K562 (cell line): Measurements from ENCODE around the gene VIM. TPM values are rescaled to one million over a fixed set of nuclear protein-coding genes. Genes with fewer than 3 reads are reported as not detected.

ENCODE experiments used
- HNRNPK ChIP-seq: fragments of 200-400 bp; formaldehyde crosslinking; IDR thresholded peaks from one replicate; pipeline ENCODE4 v1.6.1; 2018; ENCODE audit warnings: mild to moderate bottlenecking, low read depth, low read length; ENCODE audit not compliant: poor library complexity, severe bottlenecking
- KLF6 ChIP-seq: fragments of 250-450 bp; sonication (Bioruptor Pico); IDR thresholded peaks from 2 replicates; pipeline ENCODE4 v1.4.0; 2020; ENCODE audit warnings: mild to moderate bottlenecking, moderate library complexity, borderline replicate concordance
- NFATC3 ChIP-seq: fragments of 450-650 bp; IDR thresholded peaks from 2 replicates; pipeline ENCODE4 v1.6.1; 2017; ENCODE audit warnings: mild to moderate bottlenecking
- OTX1 ChIP-seq: fragments of 450-650 bp; formaldehyde crosslinking; IDR thresholded peaks from 2 replicates; pipeline ENCODE4 v1.4.0; 2022; ENCODE audit warnings: mild to moderate bottlenecking
- PCBP2 ChIP-seq: fragments of 200-400 bp; formaldehyde crosslinking; IDR thresholded peaks from 2 replicates; pipeline ENCODE4 v1.6.1; 2018; ENCODE audit warnings: low read length, low read depth, mild to moderate bottlenecking, moderate library complexity; ENCODE audit not compliant: poor library complexity, severe bottlenecking
- RFX1 ChIP-seq: fragments of 450-650 bp; IDR thresholded peaks from 2 replicates; pipeline ENCODE4 v1.6.1; 2016; ENCODE audit warnings: mild to moderate bottlenecking, moderate library complexity
- TAF15 ChIP-seq: fragments of 200-400 bp; formaldehyde crosslinking; IDR thresholded peaks from 2 replicates; pipeline ENCODE4 v1.6.1; 2017; ENCODE audit warnings: mild to moderate bottlenecking, low read depth, low read length, moderate library complexity
- TOE1 ChIP-seq, 2 experiments: fragments of 450-650 bp in 1 of 2; sonication (generic) in 1 of 2; formaldehyde crosslinking in 1 of 2; IDR thresholded peaks; 2 replicates each; pipeline versions ENCODE4 v1.7.1 to v1.8.0; 2016 to 2022; ENCODE audit warnings: borderline replicate concordance in 2 of 2, mild to moderate bottlenecking in 2 of 2, antibody characterized with exemption in 1 of 2, inconsistent platforms in 1 of 2, low read depth in 1 of 2, missing genetic modification reagents in 1 of 2, moderate library complexity in 1 of 2
- ZNF316 ChIP-seq: fragments of 450-650 bp; IDR thresholded peaks from 2 replicates; pipeline ENCODE4 v1.6.1; 2016
- ZNF384 ChIP-seq: IDR thresholded peaks from 2 replicates; pipeline ENCODE4 v1.6.1; 2012; ENCODE audit warnings: low read depth, low read length, improper control_type of control experiment
- polyA plus RNA-seq, 8 experiments: library from polyadenylated mRNA; depleted of rRNA in 4 of 8; stranded (reverse) in 5 of 8; unstranded in 3 of 8; fragments of >200 nt; fragmentation: Nextera tagmentation in 2 of 8; fragmentation: Illumina TruSeq in 1 of 8; extraction: Ambion mirVana in 2 of 8; extraction: Trizol in 1 of 8; gene quantifications; 2 replicates each; pipeline versions ENCODE4 v1.2.1 to v1.2.3, GENCODE V29; 2011 to 2014; ENCODE audit warnings: inconsistent platforms in 1 of 8, missing spikeins in 1 of 8
- total RNA-seq, 7 experiments: library from RNA; depleted of rRNA in 6 of 7; stranded (reverse); fragments of >200 nt in 6 of 7; fragmentation: Illumina TruSeq in 2 of 7; extraction: Trizol in 2 of 7; gene quantifications; 2 replicates each; pipeline versions ENCODE4 v1.2.1 to v1.2.3, GENCODE V29; 2011 to 2021; ENCODE audit warnings: low replicate concordance in 1 of 7
- TF ChIP-seq, protein P1 (sequence below), 2 experiments: fragments of 150-350 bp in 1 of 2; IDR thresholded peaks; 2 replicates each; pipeline ENCODE4 v1.6.1; 2012 to 2016; ENCODE audit warnings: low read depth in 2 of 2, low read length in 2 of 2, mild to moderate bottlenecking in 1 of 2, moderate library complexity in 1 of 2
- TF ChIP-seq, protein P2 (sequence below): fragments of 250-450 bp; sonication (Bioruptor Pico); IDR thresholded peaks from 2 replicates; pipeline ENCODE4 v1.5.0; 2021
- TF ChIP-seq, protein P3 (sequence below), 2 experiments: fragments of 200-800 bp in 1 of 2; sonication (Bioruptor generic) in 1 of 2; sonication (generic) in 1 of 2; formaldehyde crosslinking in 1 of 2; IDR thresholded peaks in 1 of 2; conservative IDR thresholded peaks in 1 of 2; 2 replicates each; pipeline versions ENCODE4 v1.5.0 to v1.6.1; 2016 to 2020; ENCODE audit warnings: missing compliant biosample characterization in 1 of 2, missing genetic modification characterization in 1 of 2, missing genetic modification reagents in 1 of 2
- TF ChIP-seq, protein P4 (sequence below): sonication (generic); formaldehyde crosslinking; IDR thresholded peaks from 2 replicates; pipeline ENCODE4 v1.8.0; 2022; ENCODE audit warnings: mild to moderate bottlenecking, missing genetic modification reagents
- TF ChIP-seq, protein P5 (sequence below): fragments of 200-800 bp; sonication (Bioruptor generic); IDR thresholded peaks from 2 replicates; pipeline ENCODE4 v1.6.1; 2017; ENCODE audit warnings: missing genetic modification characterization, missing compliant biosample characterization

Gene VIM
- total and polyA plus RNA-seq, 9 of the 15 experiments (the other 6 are each of a cell fraction or from before 2014, with no cell fraction given) = 86.0 to 621 (median 383) TPM

DNA sequence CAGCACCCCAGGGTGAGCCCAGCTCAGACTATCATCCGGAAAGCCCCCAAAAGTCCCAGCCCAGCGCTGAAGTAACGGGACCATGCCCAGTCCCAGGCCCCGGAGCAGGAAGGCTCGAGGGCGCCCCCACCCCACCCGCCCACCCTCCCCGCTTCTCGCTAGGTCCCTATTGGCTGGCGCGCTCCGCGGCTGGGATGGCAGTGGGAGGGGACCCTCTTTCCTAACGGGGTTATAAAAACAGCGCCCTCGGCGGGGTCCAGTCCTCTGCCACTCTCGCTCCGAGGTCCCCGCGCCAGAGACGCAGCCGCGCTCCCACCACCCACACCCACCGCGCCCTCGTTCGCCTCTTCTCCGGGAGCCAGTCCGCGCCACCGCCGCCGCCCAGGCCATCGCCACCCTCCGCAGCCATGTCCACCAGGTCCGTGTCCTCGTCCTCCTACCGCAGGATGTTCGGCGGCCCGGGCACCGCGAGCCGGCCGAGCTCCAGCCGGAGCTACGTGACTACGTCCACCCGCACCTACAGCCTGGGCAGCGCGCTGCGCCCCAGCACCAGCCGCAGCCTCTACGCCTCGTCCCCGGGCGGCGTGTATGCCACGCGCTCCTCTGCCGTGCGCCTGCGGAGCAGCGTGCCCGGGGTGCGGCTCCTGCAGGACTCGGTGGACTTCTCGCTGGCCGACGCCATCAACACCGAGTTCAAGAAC is 1.1 kb downstream of the VIM start (continued):
- TF ChIP-seq, protein P1, sequence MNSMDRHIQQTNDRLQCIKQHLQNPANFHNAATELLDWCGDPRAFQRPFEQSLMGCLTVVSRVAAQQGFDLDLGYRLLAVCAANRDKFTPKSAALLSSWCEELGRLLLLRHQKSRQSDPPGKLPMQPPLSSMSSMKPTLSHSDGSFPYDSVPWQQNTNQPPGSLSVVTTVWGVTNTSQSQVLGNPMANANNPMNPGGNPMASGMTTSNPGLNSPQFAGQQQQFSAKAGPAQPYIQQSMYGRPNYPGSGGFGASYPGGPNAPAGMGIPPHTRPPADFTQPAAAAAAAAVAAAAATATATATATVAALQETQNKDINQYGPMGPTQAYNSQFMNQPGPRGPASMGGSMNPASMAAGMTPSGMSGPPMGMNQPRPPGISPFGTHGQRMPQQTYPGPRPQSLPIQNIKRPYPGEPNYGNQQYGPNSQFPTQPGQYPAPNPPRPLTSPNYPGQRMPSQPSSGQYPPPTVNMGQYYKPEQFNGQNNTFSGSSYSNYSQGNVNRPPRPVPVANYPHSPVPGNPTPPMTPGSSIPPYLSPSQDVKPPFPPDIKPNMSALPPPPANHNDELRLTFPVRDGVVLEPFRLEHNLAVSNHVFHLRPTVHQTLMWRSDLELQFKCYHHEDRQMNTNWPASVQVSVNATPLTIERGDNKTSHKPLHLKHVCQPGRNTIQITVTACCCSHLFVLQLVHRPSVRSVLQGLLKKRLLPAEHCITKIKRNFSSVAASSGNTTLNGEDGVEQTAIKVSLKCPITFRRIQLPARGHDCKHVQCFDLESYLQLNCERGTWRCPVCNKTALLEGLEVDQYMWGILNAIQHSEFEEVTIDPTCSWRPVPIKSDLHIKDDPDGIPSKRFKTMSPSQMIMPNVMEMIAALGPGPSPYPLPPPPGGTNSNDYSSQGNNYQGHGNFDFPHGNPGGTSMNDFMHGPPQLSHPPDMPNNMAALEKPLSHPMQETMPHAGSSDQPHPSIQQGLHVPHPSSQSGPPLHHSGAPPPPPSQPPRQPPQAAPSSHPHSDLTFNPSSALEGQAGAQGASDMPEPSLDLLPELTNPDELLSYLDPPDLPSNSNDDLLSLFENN (IDR thresholded peaks at IDR 0.05; ENCODE audit: low read depth in 2 of 2, low read length in 2 of 2) = 0 out of 4 replicates have a peak, but pooled peaks of 1 of the 2 experiments have one; percentile 38
- no peak for TF ChIP-seq RFX1
- TF ChIP-seq ZNF316 = no peak
- TF ChIP-seq, protein P2, sequence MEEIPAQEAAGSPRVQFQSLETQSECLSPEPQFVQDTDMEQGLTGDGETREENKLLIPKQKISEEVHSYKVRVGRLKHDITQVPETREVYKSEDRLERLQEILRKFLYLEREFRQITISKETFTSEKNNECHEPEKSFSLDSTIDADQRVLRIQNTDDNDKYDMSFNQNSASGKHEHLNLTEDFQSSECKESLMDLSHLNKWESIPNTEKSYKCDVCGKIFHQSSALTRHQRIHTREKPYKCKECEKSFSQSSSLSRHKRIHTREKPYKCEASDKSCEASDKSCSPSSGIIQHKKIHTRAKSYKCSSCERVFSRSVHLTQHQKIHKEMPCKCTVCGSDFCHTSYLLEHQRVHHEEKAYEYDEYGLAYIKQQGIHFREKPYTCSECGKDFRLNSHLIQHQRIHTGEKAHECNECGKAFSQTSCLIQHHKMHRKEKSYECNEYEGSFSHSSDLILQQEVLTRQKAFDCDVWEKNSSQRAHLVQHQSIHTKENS (CRISPR knock-in tag) = no peak
- TF ChIP-seq OTX1 (CRISPR knock-in tag) = no peak
- TF ChIP-seq KLF6 (CRISPR knock-in tag) = no peak
- TF ChIP-seq, protein P3, sequence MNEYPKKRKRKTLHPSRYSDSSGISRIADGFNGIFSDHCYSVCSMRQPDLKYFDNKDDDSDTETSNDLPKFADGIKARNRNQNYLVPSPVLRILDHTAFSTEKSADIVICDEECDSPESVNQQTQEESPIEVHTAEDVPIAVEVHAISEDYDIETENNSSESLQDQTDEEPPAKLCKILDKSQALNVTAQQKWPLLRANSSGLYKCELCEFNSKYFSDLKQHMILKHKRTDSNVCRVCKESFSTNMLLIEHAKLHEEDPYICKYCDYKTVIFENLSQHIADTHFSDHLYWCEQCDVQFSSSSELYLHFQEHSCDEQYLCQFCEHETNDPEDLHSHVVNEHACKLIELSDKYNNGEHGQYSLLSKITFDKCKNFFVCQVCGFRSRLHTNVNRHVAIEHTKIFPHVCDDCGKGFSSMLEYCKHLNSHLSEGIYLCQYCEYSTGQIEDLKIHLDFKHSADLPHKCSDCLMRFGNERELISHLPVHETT (CRISPR knock-in tag; conservative IDR thresholded peaks at IDR 0.05 in 1 of 2, IDR thresholded peaks at IDR 0.05 in 1 of 2) = 0 out of 4 replicates have a peak, but pooled peaks of 1 of the 2 experiments have one; percentile 19
- no peak for TF ChIP-seq PCBP2
- no peak for TF ChIP-seq NFATC3
- TF ChIP-seq ZNF384 = no peak
- TF ChIP-seq, protein P4, sequence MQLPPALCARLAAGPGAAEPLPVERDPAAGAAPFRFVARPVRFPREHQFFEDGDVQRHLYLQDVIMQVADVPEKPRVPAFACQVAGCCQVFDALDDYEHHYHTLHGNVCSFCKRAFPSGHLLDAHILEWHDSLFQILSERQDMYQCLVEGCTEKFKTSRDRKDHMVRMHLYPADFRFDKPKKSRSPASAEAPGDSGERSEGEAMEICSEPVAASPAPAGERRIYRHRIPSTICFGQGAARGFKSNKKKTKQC (CRISPR knock-in tag) = peak; percentile 73
- TF ChIP-seq, protein P5, sequence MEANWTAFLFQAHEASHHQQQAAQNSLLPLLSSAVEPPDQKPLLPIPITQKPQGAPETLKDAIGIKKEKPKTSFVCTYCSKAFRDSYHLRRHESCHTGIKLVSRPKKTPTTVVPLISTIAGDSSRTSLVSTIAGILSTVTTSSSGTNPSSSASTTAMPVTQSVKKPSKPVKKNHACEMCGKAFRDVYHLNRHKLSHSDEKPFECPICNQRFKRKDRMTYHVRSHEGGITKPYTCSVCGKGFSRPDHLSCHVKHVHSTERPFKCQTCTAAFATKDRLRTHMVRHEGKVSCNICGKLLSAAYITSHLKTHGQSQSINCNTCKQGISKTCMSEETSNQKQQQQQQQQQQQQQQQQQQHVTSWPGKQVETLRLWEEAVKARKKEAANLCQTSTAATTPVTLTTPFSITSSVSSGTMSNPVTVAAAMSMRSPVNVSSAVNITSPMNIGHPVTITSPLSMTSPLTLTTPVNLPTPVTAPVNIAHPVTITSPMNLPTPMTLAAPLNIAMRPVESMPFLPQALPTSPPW (CRISPR knock-in tag) = peak; percentile 91
- TF ChIP-seq TOE1 (IDR thresholded peaks at IDR 0.05; ENCODE audit: borderline replicate concordance) = no peak
- TF ChIP-seq TOE1 (CRISPR knock-in tag; IDR thresholded peaks at IDR 0.05; ENCODE audit: borderline replicate concordance, low read depth) = peak; percentile 77; the same call in 1 of the 2 replicates
- peak; percentile 33 for TF ChIP-seq HNRNPK
- TF ChIP-seq TAF15 = no peak
